OCI-M1 (cell line): Measurements from ENCODE around the gene SIDT2.
"Not testable (repeated sequence)": the region's sequence is repeated elsewhere in the genome, so short reads cannot be mapped to it uniquely, and the experiment has no call there.

ENCODE experiments used
- DNase-seq: peaks from one replicate; lab custom pipeline; 2025; lab: John Stamatoyannopoulos, UW

SIDT2 gene

DNA sequence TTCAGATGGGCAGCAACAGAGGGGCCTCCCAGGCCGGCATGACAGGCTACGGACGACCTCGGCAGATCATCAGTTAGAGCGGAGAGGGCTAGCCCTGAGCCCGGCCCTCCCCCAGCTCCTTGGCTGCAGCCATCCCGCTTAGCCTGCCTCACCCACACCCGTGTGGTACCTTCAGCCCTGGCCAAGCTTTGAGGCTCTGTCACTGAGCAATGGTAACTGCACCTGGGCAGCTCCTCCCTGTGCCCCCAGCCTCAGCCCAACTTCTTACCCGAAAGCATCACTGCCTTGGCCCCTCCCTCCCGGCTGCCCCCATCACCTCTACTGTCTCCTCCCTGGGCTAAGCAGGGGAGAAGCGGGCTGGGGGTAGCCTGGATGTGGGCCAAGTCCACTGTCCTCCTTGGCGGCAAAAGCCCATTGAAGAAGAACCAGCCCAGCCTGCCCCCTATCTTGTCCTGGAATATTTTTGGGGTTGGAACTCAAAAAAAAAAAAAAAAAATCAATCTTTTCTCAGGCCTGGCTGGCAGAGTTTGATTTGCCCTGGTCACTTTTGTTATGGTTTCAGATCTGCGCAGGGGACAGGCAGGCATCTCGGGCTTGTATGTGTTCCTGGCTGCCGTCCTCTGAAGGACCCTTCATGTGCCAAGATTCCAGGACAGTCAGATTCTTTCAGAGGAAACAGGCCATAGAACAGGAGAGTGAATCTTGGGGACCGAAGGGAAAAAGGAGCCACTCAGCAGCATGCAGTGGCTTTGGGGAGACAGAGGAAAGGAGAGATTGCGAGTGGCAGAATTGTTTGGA is 25.9 kb downstream of the SIDT2 start:
- no peak for DNase-seq

DNA sequence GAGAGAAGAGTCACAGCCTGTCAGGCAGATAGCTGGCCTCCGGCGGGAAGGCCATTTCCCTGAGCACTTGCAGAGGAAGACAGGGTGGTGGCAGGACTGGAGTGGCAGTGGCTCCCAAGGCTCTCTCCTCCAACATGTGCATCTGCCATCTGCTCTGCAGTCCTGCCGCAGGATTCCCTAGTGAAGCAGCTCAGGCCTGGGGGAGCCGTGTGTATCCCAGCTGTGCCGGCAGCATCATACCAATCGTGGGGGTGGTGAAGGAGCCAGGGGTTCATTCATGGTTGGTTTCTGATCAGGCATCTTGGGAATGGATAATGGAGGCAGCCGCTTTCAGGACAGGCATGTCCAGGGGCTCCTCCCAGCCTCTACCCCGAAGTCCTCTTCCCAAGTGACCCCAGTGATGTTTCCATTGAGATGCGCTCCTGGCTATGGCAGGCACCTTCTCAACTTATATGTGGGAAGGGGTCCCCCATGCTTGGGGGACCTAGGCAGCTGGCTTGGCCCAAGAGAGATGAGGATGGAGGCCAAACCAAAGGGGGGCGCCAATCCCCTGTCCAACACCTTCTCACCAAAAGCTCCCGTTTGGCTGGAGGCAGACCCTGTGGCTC is 26.8 kb downstream of the SIDT2 start:
- DNase-seq = no peak

DNA sequence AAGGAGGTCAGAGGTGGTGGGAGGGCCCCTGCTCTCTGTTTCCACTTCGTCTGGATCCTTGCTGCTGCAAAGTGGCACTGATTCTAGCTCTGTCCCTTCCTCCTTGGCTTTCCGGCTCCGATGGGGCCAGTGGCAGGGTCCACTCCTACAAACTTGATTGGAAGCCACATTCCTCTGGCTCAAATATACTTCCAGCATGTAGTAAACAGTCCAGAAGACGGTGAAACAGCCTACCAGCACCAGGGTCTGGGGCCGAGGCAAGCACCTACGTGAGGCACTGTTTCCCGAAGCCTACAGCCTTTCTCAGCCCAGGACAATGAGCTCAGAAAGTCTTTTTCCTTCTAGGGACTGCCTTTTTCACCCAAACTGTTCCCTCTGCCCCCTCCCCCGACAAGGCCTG is 27.6 kb downstream of the SIDT2 start:
- not testable (repeated sequence) for DNase-seq

DNA sequence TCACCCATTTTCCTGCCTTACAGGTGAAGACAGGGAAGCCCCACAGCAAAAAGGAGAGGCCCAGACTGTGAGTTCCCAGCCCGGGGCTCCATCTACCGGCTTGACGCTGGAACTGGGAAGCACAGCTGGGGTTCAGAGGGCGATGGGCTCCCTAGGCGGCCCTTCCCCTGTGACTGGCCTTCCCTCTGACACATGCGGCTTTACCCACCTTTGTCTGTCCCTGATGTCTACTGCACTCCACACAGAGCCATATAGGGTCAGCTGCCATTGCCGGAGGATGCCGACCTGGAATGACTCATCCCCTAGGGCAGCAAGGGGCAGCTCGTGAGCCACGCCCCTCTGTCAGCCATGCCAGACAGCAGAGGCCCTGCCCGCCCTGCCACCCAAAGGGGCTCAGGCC is 28.3 kb downstream of the SIDT2 start:
- not testable (repeated sequence) for DNase-seq

DNA sequence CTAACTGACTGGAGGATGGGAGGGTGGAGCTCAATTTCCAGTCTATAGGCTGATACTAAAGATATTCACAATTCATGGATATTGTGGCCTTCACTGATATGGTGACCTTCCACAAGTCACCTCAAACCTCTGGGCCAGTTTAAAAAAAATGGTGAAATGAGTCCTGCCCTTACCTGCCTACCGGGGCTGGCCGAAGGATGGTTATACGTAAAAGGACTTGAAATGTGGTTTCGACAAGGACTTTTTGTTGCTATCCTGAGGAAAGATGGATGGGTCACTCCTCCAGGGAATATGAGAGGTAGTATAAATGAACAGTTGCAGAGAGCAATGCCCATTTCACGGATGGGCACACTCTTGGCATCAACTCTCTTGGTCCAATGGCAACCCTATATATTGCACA is 28.9 kb downstream of the SIDT2 start:
- not testable (repeated sequence) for DNase-seq

DNA sequence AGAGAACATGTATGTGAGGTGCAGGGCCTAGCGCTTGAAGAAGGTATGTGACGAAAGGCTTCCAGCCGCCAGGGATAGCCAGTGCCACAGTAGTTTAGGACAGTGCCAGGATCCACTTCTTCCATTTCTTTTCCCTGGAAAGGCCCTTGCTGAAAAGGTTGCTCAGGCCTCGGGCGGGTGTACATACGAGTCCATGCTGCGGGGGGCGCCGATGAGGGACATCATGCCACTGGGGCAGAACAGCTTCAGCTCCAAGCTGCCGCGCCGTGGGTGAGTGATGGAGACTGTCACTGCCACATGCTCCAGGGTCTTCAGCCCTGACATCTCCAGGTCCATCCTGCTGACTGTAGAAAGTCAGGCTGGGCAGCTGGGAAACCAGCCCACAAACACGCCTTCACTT is 30.2 kb downstream of the SIDT2 start:
- not testable (repeated sequence) for DNase-seq

DNA sequence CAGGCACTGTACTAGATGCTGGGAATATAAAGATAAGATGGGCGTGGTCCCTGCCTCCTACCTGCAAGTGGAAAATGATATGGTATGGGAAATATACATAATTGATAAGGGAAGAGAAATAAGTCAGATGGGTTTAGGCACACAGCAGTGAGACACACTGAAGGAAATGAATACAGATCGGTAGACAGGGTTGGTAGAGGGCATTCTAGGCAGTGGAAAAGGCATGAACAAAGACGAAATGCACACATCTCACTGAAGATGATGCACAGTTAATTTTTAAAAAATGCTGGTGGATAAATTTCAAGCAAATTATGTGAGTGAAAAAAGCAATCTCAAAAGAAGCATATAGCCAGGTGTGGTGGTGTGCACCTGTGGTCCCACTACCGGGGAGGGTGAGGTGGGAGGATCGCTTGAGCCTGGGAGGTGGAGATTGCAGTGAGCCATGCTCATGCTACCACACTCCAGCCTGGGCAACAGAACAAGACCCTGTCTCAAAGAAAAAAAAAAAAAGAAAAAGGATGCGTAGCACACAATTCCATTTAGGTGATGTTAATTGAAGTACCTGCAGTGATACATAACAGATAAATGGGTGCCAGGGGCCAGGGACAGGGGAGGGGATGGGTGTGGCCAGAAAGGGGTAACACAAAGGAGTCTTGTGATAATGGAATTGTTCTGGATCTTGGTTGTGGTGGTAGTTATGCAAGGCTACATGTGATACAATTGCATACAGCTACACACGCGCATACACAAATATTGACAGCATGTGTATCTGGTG is 31.0 kb downstream of the SIDT2 start:
- DNase-seq = not testable (repeated sequence)

DNA sequence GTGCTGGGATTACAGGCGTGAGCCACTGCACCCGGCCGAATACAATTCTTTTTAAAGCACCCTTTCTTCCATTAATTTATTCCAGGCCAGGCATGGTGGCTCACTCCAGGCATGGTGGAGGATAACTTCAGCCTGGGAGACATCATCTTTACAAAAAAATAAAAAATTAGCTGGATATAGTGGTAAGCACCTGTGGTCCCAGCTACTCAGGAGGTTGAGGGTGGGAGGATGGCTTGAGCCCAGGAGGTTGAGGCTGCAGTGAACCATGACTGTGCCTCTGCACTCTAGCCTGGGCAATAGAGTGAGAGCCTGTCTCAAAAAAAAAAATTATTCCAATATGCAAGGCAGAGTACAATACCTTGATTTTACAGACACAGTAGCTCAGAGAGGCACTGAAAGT is 32.1 kb downstream of the SIDT2 start:
- no peak for DNase-seq

DNA sequence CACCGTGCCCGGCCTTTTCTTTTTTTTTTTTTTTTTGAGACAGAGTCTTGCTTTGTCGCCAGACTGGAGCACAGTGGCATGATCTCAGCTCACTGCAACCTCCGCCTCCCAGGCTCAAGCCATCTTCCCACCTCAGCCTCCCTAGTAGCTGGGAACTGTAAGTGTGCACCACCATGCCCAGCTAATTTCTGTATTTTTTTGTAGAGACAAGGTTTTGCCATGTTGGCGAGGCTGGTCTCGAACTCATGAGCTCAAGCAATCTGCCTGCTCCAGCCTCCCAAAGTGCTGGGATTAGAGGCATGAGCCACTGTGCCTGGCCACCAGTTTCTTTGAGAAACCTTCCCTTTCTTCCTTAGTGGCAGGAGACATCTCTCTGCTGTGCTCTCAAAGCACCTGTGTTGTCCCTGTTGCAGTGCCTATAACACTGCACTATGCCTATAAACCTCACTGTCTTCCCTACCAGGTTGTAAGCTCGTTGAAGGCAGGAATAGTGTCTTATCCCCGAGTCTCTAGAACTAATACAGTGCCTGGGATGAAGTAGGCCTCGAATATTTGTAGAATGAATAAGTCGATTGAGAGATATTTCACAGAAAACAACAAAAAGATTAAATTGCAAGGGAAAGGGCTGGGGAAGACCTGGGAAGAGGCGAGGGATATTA is 34.3 kb downstream of the SIDT2 start:
- no peak for DNase-seq

DNA sequence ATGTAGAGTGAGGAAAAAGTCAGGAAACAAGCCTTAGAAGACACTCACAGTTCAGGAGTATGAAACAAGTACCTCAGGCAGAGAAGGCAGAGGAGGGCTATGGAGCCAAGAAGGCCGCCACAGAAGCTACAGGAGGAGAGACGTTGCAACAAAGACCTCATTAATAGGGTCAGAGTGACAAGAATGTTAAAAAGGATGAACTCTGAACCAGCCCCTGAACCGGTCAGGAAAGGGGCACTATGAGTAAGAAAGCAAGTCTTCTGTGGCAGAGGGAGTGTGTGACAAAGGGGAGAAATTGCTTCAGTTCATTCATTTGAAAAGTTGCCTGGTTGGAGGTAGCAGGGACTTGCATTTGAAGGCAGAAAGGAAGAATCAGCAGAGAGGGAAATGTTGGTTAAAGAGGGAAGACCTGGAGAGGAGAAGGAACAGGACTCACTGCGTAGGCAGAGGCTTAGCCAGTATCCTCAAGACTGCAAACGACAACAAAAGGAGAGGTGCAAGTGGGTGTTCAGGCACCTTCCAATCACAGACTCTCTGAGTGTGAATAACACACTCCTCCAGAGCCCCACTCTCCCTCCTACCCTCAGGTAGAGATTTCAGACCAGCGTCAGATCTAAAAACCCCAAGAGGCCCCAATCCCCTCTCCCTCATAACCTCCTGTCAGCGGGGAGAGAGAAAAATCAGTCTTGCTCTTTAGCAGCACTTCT is 36.0 kb downstream of the SIDT2 start:
- DNase-seq = no peak

DNA sequence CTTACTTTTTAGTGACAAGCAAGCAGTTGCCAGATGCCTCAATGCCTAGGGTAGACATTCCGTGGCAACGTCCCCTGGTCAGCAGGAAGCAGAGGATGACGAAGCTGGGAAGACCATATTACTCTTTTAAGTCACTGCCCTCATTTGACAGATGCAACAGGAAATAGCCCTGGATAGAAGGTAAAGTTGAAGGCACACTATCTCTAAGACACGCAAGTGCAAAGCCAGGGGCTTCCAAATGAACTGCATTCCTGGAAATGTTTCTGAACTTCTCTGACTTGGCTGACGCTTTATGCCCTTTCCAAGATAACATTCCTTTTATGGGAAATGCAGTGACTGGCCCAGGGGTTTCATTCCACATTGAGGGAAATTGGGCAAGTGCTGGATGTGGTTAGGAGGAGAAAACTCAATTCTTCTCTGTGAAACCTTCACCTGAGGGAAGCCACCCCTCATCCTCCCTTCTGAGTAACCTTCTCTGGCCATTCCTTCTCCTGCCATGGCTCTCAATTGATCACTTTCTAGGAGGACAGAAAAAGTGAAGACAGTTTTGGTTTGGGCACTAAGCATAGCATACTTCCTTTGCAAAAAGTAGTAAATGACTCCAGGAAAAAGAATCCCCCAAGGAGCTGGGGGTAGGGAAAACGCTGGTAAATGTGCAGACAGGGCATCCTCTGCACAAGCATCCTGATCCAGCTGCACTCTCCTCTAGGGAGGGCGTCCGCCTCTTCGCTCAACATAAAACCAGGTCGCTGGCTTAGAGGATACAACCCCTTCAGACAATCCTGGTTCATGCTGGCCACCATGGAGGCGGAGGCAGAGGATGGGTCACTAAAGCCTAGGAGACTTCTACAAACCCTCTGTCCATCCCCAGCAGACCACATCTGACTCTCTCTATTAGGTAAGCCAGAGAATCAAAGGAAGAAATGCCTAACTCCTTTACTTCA is 38.9 kb downstream of the SIDT2 start:
- no peak for DNase-seq

DNA sequence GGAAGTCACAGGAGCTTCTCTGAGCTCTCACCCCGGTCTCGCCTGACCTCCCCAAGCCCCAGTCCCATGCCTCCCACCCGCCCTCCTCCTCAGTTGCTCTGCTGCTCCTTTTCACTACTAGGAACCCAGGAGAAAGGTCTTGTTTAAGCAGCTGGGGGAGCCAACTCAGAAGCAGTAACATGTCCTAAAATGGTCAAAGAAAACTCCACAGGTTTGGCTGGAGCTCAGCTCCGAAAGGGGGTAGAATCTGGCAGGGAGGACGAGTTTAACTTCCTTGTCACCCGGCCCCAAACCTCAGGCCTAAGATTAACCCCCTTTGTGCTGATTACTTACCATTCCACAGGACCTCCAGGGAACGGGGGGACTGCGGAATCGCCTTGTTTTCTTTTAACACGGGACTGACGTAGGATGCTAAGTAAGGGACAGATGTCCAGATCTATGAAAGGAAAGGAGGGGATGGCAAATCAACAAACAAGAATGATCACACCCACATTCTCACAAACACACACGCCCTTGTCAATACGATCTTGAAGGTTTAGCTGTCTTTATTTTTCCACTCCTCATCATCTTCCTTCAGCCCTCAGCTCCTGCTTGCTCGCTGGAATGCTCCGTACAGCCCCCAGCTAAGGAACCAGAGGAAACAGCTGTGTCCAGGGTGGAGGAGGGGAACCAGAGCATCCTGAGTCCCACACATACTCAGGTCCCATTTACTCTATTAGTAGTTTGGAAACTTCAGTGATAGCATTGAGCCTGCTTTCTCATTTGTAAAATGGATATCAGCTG is 39.8 kb downstream of the SIDT2 start:
- no peak for DNase-seq

DNA sequence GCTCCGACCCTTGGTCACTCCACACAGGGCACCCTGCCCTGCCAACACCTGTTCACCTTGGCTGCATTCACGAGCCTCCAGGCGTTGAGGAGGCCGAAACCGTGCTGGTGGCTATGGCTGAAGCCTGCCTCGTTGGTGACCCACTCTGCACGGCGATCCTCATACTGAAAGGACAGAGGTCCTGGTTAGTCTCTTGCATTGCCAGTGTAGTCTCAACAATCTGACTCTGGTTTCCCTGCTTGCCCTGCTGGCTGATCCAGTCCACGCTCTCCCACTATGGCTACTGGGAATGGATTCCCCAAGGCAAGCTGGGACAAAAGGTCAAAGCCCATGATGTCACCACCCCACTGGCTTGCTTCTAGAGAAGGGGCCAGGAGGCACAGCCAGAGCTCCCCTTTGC is 40.5 kb downstream of the SIDT2 start:
- DNase-seq = no peak

DNA sequence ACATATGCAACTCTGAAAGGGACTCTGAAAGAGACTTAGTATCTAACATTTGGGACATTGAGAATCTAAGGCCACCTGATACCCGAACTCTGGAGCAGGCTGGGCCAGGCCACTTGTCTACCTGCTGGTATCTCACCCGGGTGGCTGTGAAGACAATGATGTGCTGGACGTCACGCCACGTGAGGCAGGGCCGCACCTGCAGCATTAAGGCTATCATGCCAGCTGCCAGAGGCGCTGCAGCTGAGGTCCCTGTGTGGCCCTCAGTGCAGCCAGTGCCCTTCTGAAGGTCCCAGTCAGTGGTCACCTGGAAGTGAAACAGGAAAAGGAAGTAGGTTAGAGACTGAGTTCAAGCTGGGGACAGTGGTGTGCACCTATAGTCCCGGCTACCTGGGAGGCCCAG is 40.9 kb downstream of the SIDT2 start:
- no peak for DNase-seq

DNA sequence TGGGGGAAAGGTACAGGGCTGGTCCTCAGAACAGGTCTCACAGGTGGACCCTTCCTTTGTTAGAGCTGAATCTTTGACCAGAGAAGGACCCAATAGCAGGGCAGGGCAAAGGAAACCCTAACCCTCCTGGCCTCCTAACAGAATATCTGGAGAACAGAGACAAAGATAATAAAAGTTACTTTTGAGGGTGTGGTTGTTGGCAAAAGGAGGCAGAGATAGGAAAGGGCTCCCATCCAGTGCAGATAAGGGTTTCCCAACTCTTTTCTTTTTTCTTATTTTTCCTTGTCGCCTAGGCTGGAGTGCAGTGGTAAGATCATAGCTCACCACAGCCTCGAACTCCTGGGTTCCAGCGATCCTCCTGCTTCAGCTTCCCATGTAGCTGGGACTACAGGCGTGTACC is 41.5 kb downstream of the SIDT2 start:
- no peak for DNase-seq

DNA sequence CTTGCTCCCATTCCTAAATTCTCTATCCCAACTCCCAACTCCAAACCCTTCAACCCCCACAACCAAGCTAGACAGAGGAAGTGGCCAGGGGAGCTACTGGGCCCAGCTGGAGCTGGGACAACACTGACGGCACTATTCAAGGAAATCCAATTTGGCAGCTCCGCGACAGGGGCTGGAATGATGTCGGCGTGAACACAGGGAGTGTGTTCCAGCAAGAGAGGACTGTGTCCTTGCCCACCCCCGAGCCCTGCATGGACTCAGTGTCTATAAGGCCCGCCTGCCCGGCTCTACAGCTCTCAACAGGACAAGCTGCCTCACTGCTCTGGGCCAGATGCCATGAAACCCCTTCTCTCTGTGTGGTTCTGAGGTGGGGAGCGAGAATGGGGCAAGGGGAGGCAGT is 42.0 kb downstream of the SIDT2 start:
- no peak for DNase-seq

DNA sequence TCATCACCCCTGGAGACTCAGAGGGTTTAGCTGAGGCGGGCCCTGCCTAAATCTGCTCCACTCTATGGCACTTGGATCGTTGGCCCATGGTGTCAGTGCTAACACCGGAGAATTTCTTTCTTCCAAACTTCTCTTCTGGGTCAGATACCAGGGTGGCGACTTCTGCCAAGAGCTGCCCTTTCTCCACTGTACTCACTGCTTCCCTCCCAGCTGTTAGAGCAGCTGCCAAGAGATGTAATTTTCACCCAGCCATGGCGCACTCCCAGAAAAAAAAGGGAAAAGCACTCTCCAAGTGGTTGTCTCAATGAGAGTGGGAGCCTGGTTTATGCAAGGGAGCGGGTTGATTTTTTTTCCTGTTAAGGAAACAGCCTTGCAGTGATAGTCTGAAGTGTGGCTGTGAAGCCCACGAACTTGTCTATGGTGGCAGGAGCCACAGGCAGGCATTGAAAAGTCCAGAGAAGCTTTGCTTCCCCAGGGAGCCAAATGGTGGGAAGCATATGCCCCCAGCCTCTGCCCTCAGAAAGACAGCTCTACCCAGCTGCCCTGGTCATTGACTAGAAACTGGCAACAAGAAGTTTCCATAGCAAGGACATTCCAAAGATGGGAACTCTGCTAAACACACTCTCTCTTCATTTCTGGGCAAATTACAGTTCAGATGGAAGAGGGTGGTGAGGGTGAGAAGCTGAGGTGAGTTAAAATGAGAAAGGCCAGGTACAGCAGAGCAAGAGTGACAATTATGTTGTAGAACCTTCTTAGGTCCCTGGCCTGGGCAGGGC is 42.6 kb downstream of the SIDT2 start:
- DNase-seq = no peak

DNA sequence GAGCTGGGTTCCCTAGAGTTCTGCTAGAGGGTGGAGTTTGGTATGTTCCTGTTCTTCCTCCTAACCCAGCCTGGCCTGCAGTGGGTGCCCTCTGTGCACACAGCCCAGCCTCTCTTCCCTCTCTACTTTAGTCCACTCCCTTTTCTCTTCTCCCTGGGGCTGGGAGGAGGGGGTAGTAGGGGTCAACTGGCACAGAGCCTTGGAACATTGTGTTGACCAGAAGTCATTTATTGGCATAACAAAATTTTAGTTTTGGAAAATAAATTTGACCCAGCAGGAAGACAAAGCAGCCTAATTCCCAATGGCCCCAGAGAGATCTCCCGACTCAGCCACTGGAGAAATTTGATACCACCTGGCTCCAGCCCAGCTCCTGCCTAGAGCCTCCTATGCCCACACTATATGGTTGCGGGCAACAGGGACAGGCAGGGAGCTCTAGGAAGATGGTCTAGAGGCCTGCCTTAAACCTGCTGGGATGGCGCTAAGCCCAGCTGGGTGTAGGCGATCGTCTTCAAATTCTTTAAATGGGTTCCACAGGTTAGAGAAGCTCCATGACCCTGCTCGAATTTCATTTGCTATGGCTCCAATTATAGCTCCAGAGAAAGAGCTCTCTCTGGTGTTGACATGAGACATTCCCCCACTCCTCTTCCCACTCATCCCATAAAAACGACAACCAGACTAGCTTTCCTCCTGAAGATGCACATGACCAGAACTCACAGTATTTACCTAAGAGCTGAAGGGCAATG is 43.4 kb downstream of the SIDT2 start:
- no peak for DNase-seq
